IPS-18a (cell line): ENCODE measurements around the gene RAP1GDS1.
"Not testable (repeated sequence)": the region's sequence is repeated elsewhere in the genome, so short reads cannot be mapped to it uniquely, and the experiment has no call there.

Source experiments
- H3K27ac ChIP-seq: one replicate; pipeline ENCODE4 v1.5.1; 2013; ENCODE audit warnings: low read length
- H3K27me3 ChIP-seq: one replicate; pipeline ENCODE4 v1.6.1; 2013; ENCODE audit warnings: mild to moderate bottlenecking, low read length; ENCODE audit not compliant: control insufficient read depth, insufficient read depth
- H3K36me3 ChIP-seq: one replicate; pipeline ENCODE4 v1.6.1; 2013; ENCODE audit warnings: low read depth, low read length; ENCODE audit not compliant: control insufficient read depth
- H3K4me1 ChIP-seq: one replicate; pipeline ENCODE4 v1.6.1; 2013; ENCODE audit warnings: low read depth, low read length; ENCODE audit not compliant: control insufficient read depth
- H3K4me3 ChIP-seq: one replicate; pipeline ENCODE4 v1.5.1; 2013; ENCODE audit warnings: low read length
- H3K9ac ChIP-seq: one replicate; pipeline ENCODE4 v1.6.1; 2013; ENCODE audit warnings: mild to moderate bottlenecking, low read length, moderate library complexity
- H3K9me3 ChIP-seq: one replicate; pipeline ENCODE4 v1.6.1; 2013; ENCODE audit warnings: low read depth, low read length; ENCODE audit not compliant: control insufficient read depth

Gene RAP1GDS1

DNA sequence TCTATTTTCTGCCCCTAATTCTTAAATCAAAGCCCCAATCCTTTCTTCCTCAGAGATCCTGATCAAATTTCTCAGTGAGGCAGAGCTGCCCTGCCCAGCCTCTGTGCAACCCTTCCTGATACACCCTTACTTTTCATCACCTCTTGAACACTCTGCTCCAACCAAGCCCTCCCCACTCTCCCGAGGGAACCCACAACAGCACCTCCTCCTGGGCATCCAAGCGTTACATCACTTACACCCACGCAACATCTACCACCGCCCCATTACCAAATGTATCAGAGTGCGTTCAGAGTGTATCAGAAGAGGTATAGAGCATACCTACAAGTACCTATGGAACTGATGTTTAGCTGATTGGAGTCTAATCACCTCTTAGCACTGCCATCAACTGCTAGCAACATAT lies 186.5 kb downstream of the RAP1GDS1 start:
- Histone ChIP-seq H3K9ac (no peak overlapping the region), H3K4me3 (no peak overlapping the region), H3K27ac (no peak overlapping the region), H3K4me1 (no peaks in the 10 kb centered on the region), H3K36me3 (no peaks in the 10 kb centered on the region), H3K27me3 (no peaks in the 10 kb centered on the region), H3K9me3 (no peaks in the 10 kb centered on the region)

- Histone ChIP-seq H3K9me3 (no peaks in the 10 kb centered on the region), H3K9ac (no peak overlapping the region), H3K4me3 (no peak overlapping the region), H3K4me1 (no peaks in the 10 kb centered on the region), H3K27ac (no peak overlapping the region), H3K27me3 (no peaks in the 10 kb centered on the region), H3K36me3 (no peaks in the 10 kb centered on the region)
Measured at GRCh38 chr4:98448908-98449307, 187.7 kb downstream of the RAP1GDS1 start.

- no peak overlapping the region for H3K27ac ChIP-seq
- H3K27me3 ChIP-seq, result no peaks in the 10 kb centered on the region
- H3K9ac ChIP-seq, result no peak overlapping the region
- H3K36me3 ChIP-seq, result no peaks in the 10 kb centered on the region
- H3K9me3 ChIP-seq, result no peaks in the 10 kb centered on the region
- no peak overlapping the region for H3K4me3 ChIP-seq
- H3K4me1 ChIP-seq, result no peaks in the 10 kb centered on the region
Measured at GRCh38 chr4:98452091-98452490, 190.9 kb downstream of the RAP1GDS1 start.

DNA sequence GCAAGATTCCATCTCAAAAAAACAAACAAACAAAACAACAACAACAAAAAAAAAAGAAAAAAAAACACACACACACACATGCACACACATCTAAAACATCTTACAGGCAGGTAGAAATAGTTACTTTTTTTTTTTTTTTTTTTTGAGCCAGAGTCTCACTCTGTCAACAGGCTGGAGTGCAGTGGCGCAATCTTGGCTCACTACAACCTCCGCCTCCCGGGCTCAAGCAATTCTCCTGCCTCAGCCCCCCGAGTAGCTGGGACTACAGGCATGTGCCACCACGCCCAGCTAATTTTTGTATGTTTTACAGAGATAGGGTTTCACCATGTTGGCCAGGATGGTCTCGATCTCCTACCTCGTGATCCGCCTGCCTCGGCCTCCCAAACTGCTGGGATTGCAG lies 196.2 kb downstream of the RAP1GDS1 start:
- H3K4me1 ChIP-seq, H3K27ac ChIP-seq, H3K4me3 ChIP-seq, H3K36me3 ChIP-seq, H3K27me3 ChIP-seq, H3K9ac ChIP-seq, H3K9me3 ChIP-seq: not testable (repeated sequence)

- not testable (repeated sequence) for H3K27ac ChIP-seq, H3K36me3 ChIP-seq, H3K4me3 ChIP-seq, H3K9ac ChIP-seq, H3K27me3 ChIP-seq, H3K4me1 ChIP-seq, H3K9me3 ChIP-seq
Measured at GRCh38 chr4:98461121-98461865, 200.1 kb downstream of the RAP1GDS1 start.

DNA sequence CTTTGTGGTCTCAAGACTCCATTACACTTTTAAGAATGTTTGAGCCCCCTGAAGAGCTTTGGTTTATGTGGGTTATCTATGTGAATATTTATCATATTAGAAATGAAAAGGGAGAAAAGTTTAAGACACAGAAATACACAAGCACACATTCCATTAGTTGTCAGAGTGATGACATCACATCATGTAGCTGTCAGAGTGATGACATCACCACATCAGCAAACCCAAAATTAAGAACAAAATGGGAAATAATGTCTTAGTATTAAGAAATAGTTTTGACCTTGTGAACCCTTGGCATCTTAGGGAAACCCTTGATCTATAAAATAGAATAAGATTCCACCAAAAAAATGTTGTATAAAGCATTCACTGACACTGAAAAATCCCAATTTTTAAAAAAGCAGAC lies 201.3 kb downstream of the RAP1GDS1 start:
- H3K4me3 ChIP-seq, result no peak overlapping the region
- H3K4me1 ChIP-seq, result no peaks in the 10 kb centered on the region
- no peaks in the 10 kb centered on the region for H3K9me3 ChIP-seq
- no peak overlapping the region for H3K9ac ChIP-seq
- no peaks in the 10 kb centered on the region for H3K27me3 ChIP-seq
- H3K36me3 ChIP-seq, result no peaks in the 10 kb centered on the region
- H3K27ac ChIP-seq, result no peak overlapping the region

DNA sequence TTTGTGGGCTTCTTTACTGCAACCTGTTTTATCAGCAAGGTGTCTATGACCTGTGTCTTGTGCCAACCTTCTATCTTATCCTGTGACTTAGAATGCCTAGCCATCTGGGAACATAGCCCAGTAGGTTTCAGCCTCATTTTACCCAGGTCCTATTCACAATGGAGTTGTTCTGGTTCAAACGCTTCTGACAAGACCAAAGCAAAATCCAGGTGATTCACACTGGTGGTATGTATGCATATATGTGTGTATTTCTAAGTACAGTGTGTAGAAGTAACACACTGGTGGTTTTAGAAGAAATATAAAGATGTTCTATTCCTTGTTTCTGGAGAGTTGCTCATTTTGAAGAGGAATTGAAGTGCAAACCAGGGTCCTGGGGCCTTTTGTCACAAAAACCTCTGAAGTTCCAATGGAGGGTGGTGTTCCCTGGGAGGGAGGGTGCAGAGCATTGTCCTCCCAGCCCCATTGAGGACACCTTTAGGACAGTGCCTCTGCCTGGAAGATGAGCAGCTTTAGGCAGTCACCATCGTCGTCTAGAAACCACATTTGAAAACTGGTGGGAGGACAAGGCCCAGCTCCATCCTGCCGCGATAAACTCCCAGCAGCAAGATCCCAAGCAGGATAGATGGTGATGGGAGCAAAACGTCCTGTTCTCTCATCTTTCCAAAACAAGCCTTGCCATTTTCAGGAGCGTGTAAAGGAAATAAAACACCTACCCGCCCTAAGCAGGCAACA lies 205.8 kb downstream of the RAP1GDS1 start:
- H3K27ac ChIP-seq, result no peak overlapping the region
- no peaks in the 10 kb centered on the region for H3K4me1 ChIP-seq
- no peak overlapping the region for H3K9ac ChIP-seq
- no peak overlapping the region for H3K4me3 ChIP-seq
- no peaks in the 10 kb centered on the region for H3K9me3 ChIP-seq
- H3K27me3 ChIP-seq, result no peaks in the 10 kb centered on the region
- H3K36me3 ChIP-seq, result peaks cover 3% of the 10 kb centered on the region

DNA sequence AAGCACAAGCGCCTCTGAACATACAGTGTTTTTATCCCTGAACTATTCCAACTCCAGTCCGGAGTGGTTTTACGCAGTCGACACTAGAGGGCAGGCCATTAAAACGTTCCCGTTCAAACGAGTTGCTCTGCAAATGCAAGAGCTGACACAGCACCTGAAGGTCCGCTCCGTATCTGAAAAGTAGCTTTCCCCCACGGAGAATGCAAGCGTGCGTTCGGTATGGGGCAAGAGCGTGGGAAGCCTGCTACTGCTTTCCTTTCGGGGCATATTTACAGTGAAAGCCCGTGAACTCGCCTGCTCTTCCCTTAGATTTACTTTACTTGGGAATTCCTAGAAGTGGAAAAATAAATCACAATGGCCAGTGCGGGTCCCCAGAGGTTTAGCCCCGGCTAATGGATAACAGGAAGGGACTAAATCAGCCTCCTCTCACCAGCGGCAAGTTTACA lies 206.5 kb downstream of the RAP1GDS1 start:
- no peaks in the 10 kb centered on the region for H3K4me1 ChIP-seq
- H3K9ac ChIP-seq, result no peak overlapping the region
- H3K4me3 ChIP-seq, result peak overlapping the region; percentile 43

DNA sequence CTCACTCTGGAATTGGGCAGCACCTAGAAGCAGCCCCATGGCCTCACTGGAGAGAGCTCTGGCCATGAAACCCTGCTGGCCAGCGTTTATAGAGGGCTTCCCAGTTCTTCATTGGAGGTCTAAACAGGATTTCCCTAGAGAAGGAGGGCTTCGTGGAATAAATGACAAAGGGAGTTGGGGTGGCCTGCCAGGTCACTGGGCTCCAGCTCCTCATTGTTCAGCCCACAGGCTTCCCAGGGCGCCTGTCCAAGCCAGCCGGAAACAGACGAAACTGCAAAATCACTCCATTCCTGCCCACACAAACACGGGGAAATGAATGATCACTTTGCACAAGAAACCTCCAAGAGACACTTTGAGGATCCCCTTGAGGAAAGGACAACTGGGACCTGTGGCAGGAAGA lies 207.5 kb downstream of the RAP1GDS1 start:
- Histone ChIP-seq H3K4me3 (no peak overlapping the region), H3K27me3 (no peaks in the 10 kb centered on the region), H3K9ac (no peak overlapping the region), H3K27ac (no peak overlapping the region), H3K36me3 (peaks cover 5% of the 10 kb centered on the region), H3K9me3 (no peaks in the 10 kb centered on the region), H3K4me1 (no peaks in the 10 kb centered on the region)

More for the DNA sequence above, 206.5 kb downstream of the RAP1GDS1 start:
- H3K27ac ChIP-seq, result no peak overlapping the region
- no peaks in the 10 kb centered on the region for H3K9me3 ChIP-seq
- no peaks in the 10 kb centered on the region for H3K27me3 ChIP-seq
- peaks cover 5% of the 10 kb centered on the region for H3K36me3 ChIP-seq

GRCh38 chr4:98469771-98470170 lies 208.6 kb downstream of the RAP1GDS1 start:
- H3K4me3 ChIP-seq, result no peak overlapping the region
- H3K27ac ChIP-seq, result no peak overlapping the region
- no peaks in the 10 kb centered on the region for H3K9me3 ChIP-seq
- peaks cover 5% of the 10 kb centered on the region for H3K36me3 ChIP-seq
- H3K27me3 ChIP-seq, result no peaks in the 10 kb centered on the region
- no peak overlapping the region for H3K9ac ChIP-seq
- H3K4me1 ChIP-seq, result no peaks in the 10 kb centered on the region

GRCh38 chr4:98470366-98470765 lies 209.2 kb downstream of the RAP1GDS1 start:
- no peak overlapping the region for H3K9ac ChIP-seq
- H3K4me1 ChIP-seq, result no peaks in the 10 kb centered on the region
- no peak overlapping the region for H3K27ac ChIP-seq
- no peaks in the 10 kb centered on the region for H3K9me3 ChIP-seq
- H3K27me3 ChIP-seq, result no peaks in the 10 kb centered on the region
- peaks cover 5% of the 10 kb centered on the region for H3K36me3 ChIP-seq
- no peak overlapping the region for H3K4me3 ChIP-seq

DNA sequence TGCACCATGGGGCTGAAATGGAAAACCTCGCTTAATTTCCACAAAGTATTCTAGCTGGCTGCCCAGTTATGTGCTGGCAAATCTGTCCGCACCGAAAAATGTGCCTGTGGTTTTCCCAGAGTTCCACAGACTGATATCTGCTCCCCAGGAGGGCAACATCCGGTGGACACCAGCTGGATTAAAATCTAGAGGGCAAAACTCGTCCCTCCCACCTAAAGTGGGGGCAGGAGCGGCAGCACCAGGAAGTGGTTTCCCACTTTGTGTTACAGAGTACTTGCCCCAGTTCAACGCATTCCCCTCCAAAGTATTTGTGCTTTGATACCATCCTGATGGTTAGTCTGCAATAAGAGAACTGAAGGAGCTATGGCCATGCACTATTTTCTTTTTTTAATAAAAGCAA lies 209.6 kb downstream of the RAP1GDS1 start:
- Histone ChIP-seq H3K27me3 (no peaks in the 10 kb centered on the region), H3K27ac (no peak overlapping the region), H3K9me3 (no peaks in the 10 kb centered on the region), H3K4me1 (no peaks in the 10 kb centered on the region), H3K4me3 (no peak overlapping the region), H3K36me3 (peaks cover 5% of the 10 kb centered on the region), H3K9ac (no peak overlapping the region)
